PFSK-1 (cell line): ENCODE measurements around the gene EPOP.

ENCODE experiments used
- POLR2AphosphoS5 ChIP-seq: IDR thresholded peaks from 2 replicates; pipeline ENCODE4 v1.6.1; 2012; ENCODE audit warnings: low read depth, mild to moderate bottlenecking, control low read depth, low read length, moderate library complexity
- REST ChIP-seq, 2 experiments: IDR thresholded peaks; 2 replicates each; pipeline versions ENCODE4 v1.6.1 to v1.8.0; 2011 to 2012; ENCODE audit warnings: low read depth in 2 of 2, low read length in 2 of 2, control low read depth in 1 of 2, inconsistent platforms in 1 of 2, mild to moderate bottlenecking in 1 of 2, moderate library complexity in 1 of 2; ENCODE audit not compliant: insufficient read depth in 1 of 2
- TAF1 ChIP-seq: IDR thresholded peaks from 2 replicates; pipeline ENCODE4 v1.6.1; 2012; ENCODE audit warnings: low read length, control low read depth, borderline replicate concordance; ENCODE audit not compliant: insufficient read depth

- no peak for TF ChIP-seq POLR2AphosphoS5
- TF ChIP-seq TAF1, result no peak
- TF ChIP-seq REST (IDR thresholded peaks at IDR 0.05; ENCODE audit: insufficient read depth in 1 of 2, low read depth in 2 of 2, low read length in 2 of 2), result no peak
Measured at GRCh38 chr17:38690386-38690785, 15.6 kb upstream of the EPOP start.
